Natural killer cell (primary cell): Measurements from ENCODE around the gene DIAPH1. TPM values are rescaled to one million over a fixed set of nuclear protein-coding genes. Genes with fewer than 3 reads are reported as not detected.

Experiments used
- ATAC-seq, 3 donors: fragments of 150-1000 bp in 2 of 3; fragments of 200-7000 bp in 1 of 3; cut with Tn5 transposase; 1 replicate in 1 of 3; 2 replicates in 2 of 3; pipeline ENCODE4 v1.10.0; 2021; ENCODE audit warnings: mild to moderate bottlenecking in 2 of 3, moderate library complexity in 2 of 3
- DNase-seq, 2 donors: peaks; one replicate each; pipeline versions ENCODE4 v3.0.0 to v3.0.0-alpha.2; 2013 to 2021; ENCODE audit warnings: mixed read lengths in 1 of 2
- H3K27ac ChIP-seq: one replicate; pipeline ENCODE4 v1.5.1; 2013; ENCODE audit warnings: mild to moderate bottlenecking, low read length
- H3K27me3 ChIP-seq: one replicate; pipeline ENCODE4 v1.6.1; 2013; ENCODE audit warnings: low read length; ENCODE audit not compliant: control insufficient read depth, insufficient read depth
- H3K36me3 ChIP-seq: one replicate; pipeline ENCODE4 v1.6.1; 2013; ENCODE audit warnings: low read length; ENCODE audit not compliant: control insufficient read depth, insufficient read depth
- H3K4me1 ChIP-seq: one replicate; pipeline ENCODE4 v1.6.1; 2013; ENCODE audit warnings: low read length; ENCODE audit not compliant: control insufficient read depth, insufficient read depth
- H3K4me3 ChIP-seq: one replicate; pipeline ENCODE4 v1.5.1; 2013; ENCODE audit warnings: low read length
- H3K9me3 ChIP-seq: one replicate; pipeline ENCODE4 v1.6.1; 2013; ENCODE audit warnings: low read length; ENCODE audit not compliant: control insufficient read depth, insufficient read depth
- H3K27ac Mint-ChIP-seq, 2 donors: one replicate each; pipeline ENCODE4 v1.8.0; 2022; ENCODE audit warnings: mild to moderate bottlenecking in 2 of 2, mixed read lengths in 2 of 2, moderate library complexity in 1 of 2
- H3K27me3 Mint-ChIP-seq, 2 donors: one replicate each; pipeline ENCODE4 v1.8.0; 2022; ENCODE audit warnings: low read depth in 2 of 2, mixed read lengths in 2 of 2
- H3K36me3 Mint-ChIP-seq: one replicate; pipeline ENCODE4 v1.8.0; 2022; ENCODE audit warnings: mixed read lengths
- H3K4me1 Mint-ChIP-seq, 2 donors: one replicate each; pipeline ENCODE4 v1.8.0; 2022; ENCODE audit warnings: mixed read lengths in 2 of 2
- H3K4me3 Mint-ChIP-seq: one replicate; pipeline ENCODE4 v1.8.0; 2022; ENCODE audit warnings: mild to moderate bottlenecking, moderate library complexity, mixed read lengths
- H3K9me3 Mint-ChIP-seq, 2 donors: one replicate each; pipeline ENCODE4 v1.8.0; 2022; ENCODE audit warnings: mixed read lengths in 2 of 2
- WGBS: methylation state at CpG from one replicate; pipeline ENCODE4 v1.1.7; 2013; ENCODE audit warnings: missing lambda C conversion rate; ENCODE audit not compliant: insufficient coverage; 5-methylcytosine and 5-hydroxymethylcytosine counted together
- intact Hi-C: fragments of 100-400 bp; cut with micrococcal nuclease; formaldehyde crosslinking; loops from one replicate; pipeline ENCODE4 v1.14.2; 2022
- total RNA-seq, 4 donors: library from RNA; stranded (reverse); fragments of 120-200 nt in 1 of 4; gene quantifications; one replicate each; pipeline versions ENCODE4 v1.2.3 to v1.2.4, GENCODE V29; 2013 to 2022
- TF ChIP-seq, protein P1 (sequence below): fragments of 200-600 bp; IDR thresholded peaks from one replicate; pipeline ENCODE4 v1.8.0; 2022; ENCODE audit warnings: antibody characterized with exemption

The DIAPH1 gene
- total RNA-seq, 3 donors from 2014 or later (not counting 1 experiment from before 2014, with no cell fraction given), result 410 to 456 (median 419) TPM

DNA sequence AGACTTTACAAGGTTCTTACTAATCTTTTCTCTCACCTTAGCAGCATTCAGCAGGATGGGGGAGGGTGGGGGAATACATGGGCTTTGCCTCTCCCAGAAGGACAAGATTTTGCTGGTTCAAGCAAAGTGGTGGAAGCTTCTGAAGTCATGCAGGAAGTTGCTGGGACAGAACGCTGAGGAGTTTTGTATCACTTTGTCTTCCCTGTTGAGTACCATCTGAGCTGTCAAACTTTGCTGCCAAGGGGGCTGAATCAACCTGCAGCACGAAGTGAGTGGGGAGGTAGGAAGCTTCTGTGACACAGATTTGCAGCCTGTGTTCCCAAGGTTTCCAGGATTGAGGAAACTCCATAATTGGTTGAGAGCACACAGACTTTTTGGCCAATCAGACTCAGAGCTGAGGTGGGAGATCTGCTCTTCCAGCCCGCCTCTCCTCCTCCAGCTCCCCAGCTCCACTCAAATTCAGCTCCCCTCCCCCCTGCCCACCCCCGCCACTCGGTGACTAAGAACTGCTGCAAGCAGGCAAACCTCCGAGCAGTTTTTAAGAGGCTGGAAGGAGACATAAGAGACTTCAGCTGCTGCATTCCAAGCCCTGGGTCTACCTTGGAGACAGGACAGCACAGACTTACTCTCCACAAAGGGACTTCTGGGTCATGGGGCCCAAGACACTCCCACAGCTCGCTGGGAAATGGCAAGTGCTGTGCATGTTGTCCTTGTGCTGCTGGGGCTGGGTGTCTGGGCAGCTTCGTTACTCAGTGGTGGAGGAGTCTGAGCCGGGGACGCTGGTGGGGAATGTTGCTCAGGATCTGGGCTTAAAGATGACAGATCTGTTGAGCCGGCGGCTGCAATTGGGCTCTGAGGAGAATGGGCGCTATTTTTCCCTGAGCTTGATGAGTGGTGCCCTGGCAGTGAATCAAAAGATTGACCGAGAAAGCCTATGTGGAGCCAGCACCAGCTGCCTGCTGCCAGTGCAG is 129.9 kb downstream of the DIAPH1 start, which contains the start of gene PCDHGC5:
Gene PCDHGC5, plus strand, starts transcription at position 491 of the 971 bp plus-strand sequence. Its CDS starts 160 bp downstream, at position 651.
- intact Hi-C loops, result no loop called here
- Histone ChIP-seq H3K9me3 (no peaks in the 10 kb centered on the region), H3K4me1 (peaks cover 27% of the 10 kb centered on the region), H3K4me3 (no peak within 1 kb of the TSS), H3K27ac (no peak within 1 kb of the TSS), H3K27me3 (peaks cover 46% of the 10 kb centered on the region), H3K36me3 (no peaks in the 10 kb centered on the region)
- H3K4me3 Mint-ChIP-seq, result no peak within 1 kb of the TSS
- TF ChIP-seq, protein P1, sequence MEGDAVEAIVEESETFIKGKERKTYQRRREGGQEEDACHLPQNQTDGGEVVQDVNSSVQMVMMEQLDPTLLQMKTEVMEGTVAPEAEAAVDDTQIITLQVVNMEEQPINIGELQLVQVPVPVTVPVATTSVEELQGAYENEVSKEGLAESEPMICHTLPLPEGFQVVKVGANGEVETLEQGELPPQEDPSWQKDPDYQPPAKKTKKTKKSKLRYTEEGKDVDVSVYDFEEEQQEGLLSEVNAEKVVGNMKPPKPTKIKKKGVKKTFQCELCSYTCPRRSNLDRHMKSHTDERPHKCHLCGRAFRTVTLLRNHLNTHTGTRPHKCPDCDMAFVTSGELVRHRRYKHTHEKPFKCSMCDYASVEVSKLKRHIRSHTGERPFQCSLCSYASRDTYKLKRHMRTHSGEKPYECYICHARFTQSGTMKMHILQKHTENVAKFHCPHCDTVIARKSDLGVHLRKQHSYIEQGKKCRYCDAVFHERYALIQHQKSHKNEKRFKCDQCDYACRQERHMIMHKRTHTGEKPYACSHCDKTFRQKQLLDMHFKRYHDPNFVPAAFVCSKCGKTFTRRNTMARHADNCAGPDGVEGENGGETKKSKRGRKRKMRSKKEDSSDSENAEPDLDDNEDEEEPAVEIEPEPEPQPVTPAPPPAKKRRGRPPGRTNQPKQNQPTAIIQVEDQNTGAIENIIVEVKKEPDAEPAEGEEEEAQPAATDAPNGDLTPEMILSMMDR, result no peak
- H3K36me3 Mint-ChIP-seq, result no peaks in the 10 kb centered on the region
- no peak for DNase-seq
- H3K9me3 Mint-ChIP-seq, result no peaks in the 10 kb centered on the region
- WGBS, result 84% methylated on average over 14 of the region's 14 CpGs
- no peak for ATAC-seq
- peaks cover 43 to 62% of the 10 kb centered on the region in 2 donors for H3K27me3 Mint-ChIP-seq
- H3K27ac Mint-ChIP-seq, result no peak within 1 kb of the TSS
- peaks cover 10 to 20% of the 10 kb centered on the region in 2 donors for H3K4me1 Mint-ChIP-seq

DNA sequence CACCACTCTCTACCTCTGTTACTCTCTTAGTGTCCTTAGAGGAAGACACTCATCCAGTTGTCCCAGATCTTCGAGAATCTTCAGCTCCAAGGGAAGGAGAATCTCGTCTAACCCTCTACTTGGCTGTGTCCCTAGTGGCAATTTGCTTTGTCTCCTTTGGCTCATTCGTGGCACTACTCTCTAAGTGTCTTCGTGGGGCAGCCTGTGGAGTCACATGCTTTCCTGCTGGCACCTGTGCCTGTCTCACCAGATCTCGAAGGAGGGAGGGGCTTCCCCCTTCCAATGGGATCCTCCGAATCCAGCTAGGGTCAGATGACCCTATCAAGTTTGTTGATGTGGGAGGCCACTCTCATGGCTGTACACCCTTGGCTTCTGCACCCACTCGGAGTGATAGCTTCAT is 131.7 kb downstream of the DIAPH1 start:
- H3K4me3 Mint-ChIP-seq, result no peak overlapping the region
- Histone ChIP-seq H3K27ac (no peak overlapping the region), H3K9me3 (no peaks in the 10 kb centered on the region), H3K36me3 (no peaks in the 10 kb centered on the region), H3K27me3 (peaks cover 37% of the 10 kb centered on the region), H3K4me3 (no peak overlapping the region), H3K4me1 (peaks cover 22% of the 10 kb centered on the region)
- H3K27ac Mint-ChIP-seq, result no peak overlapping the region
- TF ChIP-seq, protein P1, result no peak
- ATAC-seq (no peak), DNase-seq (no peak)
- peaks cover 49 to 70% of the 10 kb centered on the region in 2 donors for H3K27me3 Mint-ChIP-seq
- H3K9me3 Mint-ChIP-seq, result no peaks in the 10 kb centered on the region
- 85% methylated on average over 7 of the region's 7 CpGs for WGBS
- no peaks in the 10 kb centered on the region for H3K36me3 Mint-ChIP-seq
- intact Hi-C loops, result no loop called here
- H3K4me1 Mint-ChIP-seq, result peaks cover 8 to 14% of the 10 kb centered on the region in 2 donors

DNA sequence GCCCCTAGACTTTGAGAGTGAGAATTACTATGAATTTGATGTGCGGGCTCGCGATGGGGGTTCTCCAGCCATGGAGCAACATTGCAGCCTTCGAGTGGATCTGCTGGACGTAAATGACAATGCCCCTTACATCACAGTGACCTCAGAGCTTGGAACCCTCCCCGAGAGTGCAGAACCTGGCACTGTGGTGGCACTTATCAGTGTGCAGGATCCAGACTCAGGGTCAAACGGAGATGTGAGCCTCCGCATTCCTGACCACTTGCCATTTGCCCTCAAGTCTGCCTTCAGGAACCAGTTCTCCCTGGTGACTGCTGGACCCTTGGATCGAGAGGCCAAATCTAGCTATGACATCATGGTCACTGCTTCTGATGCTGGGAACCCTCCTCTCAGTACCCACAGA is 132.7 kb downstream of the DIAPH1 start:
- Mint-ChIP-seq H3K9me3 (no peaks in the 10 kb centered on the region), H3K27me3 (peaks cover 46 to 64% of the 10 kb centered on the region in 2 donors), H3K36me3 (no peaks in the 10 kb centered on the region), H3K4me3 (no peak overlapping the region), H3K4me1 (peaks cover 3 to 10% of the 10 kb centered on the region in 2 donors), H3K27ac (no peak overlapping the region)
- Histone ChIP-seq H3K4me1 (peaks cover 12% of the 10 kb centered on the region), H3K9me3 (no peaks in the 10 kb centered on the region), H3K27ac (no peak overlapping the region), H3K36me3 (no peaks in the 10 kb centered on the region), H3K27me3 (peaks cover 29% of the 10 kb centered on the region), H3K4me3 (no peak overlapping the region)
- WGBS, result 89% methylated on average over 9 of the region's 9 CpGs
- ATAC-seq, result no peak
- TF ChIP-seq, protein P1, result no peak
- no peak for DNase-seq
- intact Hi-C loops, result no loop called here
